DND-41 (cell line): ENCODE measurements around the gene KIF4B.

Experiments
- EZH2 ChIP-seq: IDR thresholded peaks from 3 replicates; pipeline ENCODE4 v1.6.1; 2012; ENCODE audit warnings: borderline replicate concordance, low read depth, mild to moderate bottlenecking, moderate library complexity, low read length, inconsistent platforms; ENCODE audit not compliant: severe bottlenecking
- TF ChIP-seq, protein P1 (sequence below): IDR thresholded peaks from 2 replicates; pipeline ENCODE4 v1.5.1; 2012; ENCODE audit warnings: borderline replicate concordance, low read length, moderate library complexity, mild to moderate bottlenecking; ENCODE audit not compliant: poor library complexity, severe bottlenecking; ENCODE audit errors: extremely low read depth

- TF ChIP-seq, protein P1, sequence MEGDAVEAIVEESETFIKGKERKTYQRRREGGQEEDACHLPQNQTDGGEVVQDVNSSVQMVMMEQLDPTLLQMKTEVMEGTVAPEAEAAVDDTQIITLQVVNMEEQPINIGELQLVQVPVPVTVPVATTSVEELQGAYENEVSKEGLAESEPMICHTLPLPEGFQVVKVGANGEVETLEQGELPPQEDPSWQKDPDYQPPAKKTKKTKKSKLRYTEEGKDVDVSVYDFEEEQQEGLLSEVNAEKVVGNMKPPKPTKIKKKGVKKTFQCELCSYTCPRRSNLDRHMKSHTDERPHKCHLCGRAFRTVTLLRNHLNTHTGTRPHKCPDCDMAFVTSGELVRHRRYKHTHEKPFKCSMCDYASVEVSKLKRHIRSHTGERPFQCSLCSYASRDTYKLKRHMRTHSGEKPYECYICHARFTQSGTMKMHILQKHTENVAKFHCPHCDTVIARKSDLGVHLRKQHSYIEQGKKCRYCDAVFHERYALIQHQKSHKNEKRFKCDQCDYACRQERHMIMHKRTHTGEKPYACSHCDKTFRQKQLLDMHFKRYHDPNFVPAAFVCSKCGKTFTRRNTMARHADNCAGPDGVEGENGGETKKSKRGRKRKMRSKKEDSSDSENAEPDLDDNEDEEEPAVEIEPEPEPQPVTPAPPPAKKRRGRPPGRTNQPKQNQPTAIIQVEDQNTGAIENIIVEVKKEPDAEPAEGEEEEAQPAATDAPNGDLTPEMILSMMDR, result no peak
- TF ChIP-seq EZH2, result no peak
Observed at GRCh38 chr5:154977409-154977808, 36.1 kb upstream of the KIF4B start.
